ENCODE results near the gene PPP3CA.
A peak's percentile ranks its signal among the peaks of the same experiment; 100 is the strongest.
"Not testable (repeated sequence)": the region's sequence is repeated elsewhere in the genome, so short reads cannot be mapped to it uniquely, and the experiment has no call there.

Gene PPP3CA

GRCh38 chr4:101009471-101009870 lies 337.9 kb downstream of the PPP3CA start:
- no peak for DNase-seq (ENCODE audit: low spot score)

GRCh38 chr4:101008503-101008902 lies 338.8 kb downstream of the PPP3CA start:
- DNase-seq (ENCODE audit: low spot score): no peak

- DNase-seq (ENCODE audit: low spot score): no peak
Observed at GRCh38 chr4:101005659-101006058, 341.7 kb downstream of the PPP3CA start.

GRCh38 chr4:101000496-101000895 lies 346.8 kb downstream of the PPP3CA start:
- no peak for DNase-seq (ENCODE audit: low spot score)

GRCh38 chr4:100995671-100996070 lies 351.7 kb downstream of the PPP3CA start:
- DNase-seq (ENCODE audit: low spot score): no peak

GRCh38 chr4:100995002-100995401 lies 352.3 kb downstream of the PPP3CA start:
- DNase-seq (ENCODE audit: low spot score): not testable (repeated sequence)

- not testable (repeated sequence) for DNase-seq (ENCODE audit: low spot score)
Observed at GRCh38 chr4:100991332-100992069, 355.8 kb downstream of the PPP3CA start.

GRCh38 chr4:100989401-100989800 lies 357.9 kb downstream of the PPP3CA start:
- no peak for DNase-seq (ENCODE audit: low spot score)

GRCh38 chr4:100988876-100989275 lies 358.4 kb downstream of the PPP3CA start:
- no peak for DNase-seq (ENCODE audit: low spot score)

GRCh38 chr4:100986360-100986868 lies 360.9 kb downstream of the PPP3CA start:
- DNase-seq (ENCODE audit: low spot score): peak; percentile 42

GRCh38 chr4:100985576-100985975 lies 361.8 kb downstream of the PPP3CA start:
- no peak for DNase-seq (ENCODE audit: low spot score)

- no peak for DNase-seq (ENCODE audit: low spot score)
Observed at GRCh38 chr4:100984901-100985300, 362.4 kb downstream of the PPP3CA start.

GRCh38 chr4:100983426-100983825 lies 363.9 kb downstream of the PPP3CA start:
- DNase-seq (ENCODE audit: low spot score): no peak

GRCh38 chr4:100982345-100982744 lies 365.0 kb downstream of the PPP3CA start:
- no peak for DNase-seq (ENCODE audit: low spot score)

- peak; percentile 45 for DNase-seq (ENCODE audit: low spot score)
Observed at GRCh38 chr4:100981447-100982204, 365.7 kb downstream of the PPP3CA start.

- DNase-seq (ENCODE audit: low spot score): no peak
Observed at GRCh38 chr4:100979736-100980135, 367.6 kb downstream of the PPP3CA start.

GRCh38 chr4:100977746-100978397 lies 369.5 kb downstream of the PPP3CA start:
- DNase-seq (ENCODE audit: low spot score): peak; percentile 27

GRCh38 chr4:100977274-100977673 lies 370.1 kb downstream of the PPP3CA start:
- DNase-seq (ENCODE audit: low spot score): no peak

Measured in pons (tissue), 1 donor.